Head of caudate nucleus (tissue), 42 donors: ENCODE results near the gene ENO1.
A peak's percentile ranks its signal among the peaks of the same experiment; 100 is the strongest.
"Not testable (repeated sequence)": the region's sequence is repeated elsewhere in the genome, so short reads cannot be mapped to it uniquely, and the experiment has no call there.

ENCODE experiments used
- DNase-seq, 42 donors: peaks; one replicate each; pipeline versions ENCODE4 v3.0.0 to v3.0.0-alpha.2; 2020 to 2021; ENCODE audit warnings: mixed read lengths in 7 of 42
- intact Hi-C: fragments of 100-400 bp; cut with DNase I; formaldehyde crosslinking; loops from one replicate; pipeline ENCODE4 v1.15.0; 2022

The ENO1 gene

GRCh38 chr1:8858888-8859706 is 19.4 kb downstream of the ENO1 start:
- intact Hi-C loops: no loop called here
- peak in 34 of 42 donors; percentile 34 to 85 (median 61) for DNase-seq

- DNase-seq: no peak
- intact Hi-C loops: no loop called here
These were observed 20.3 kb downstream of the ENO1 start for GRCh38 chr1:8858112-8858668.

DNA sequence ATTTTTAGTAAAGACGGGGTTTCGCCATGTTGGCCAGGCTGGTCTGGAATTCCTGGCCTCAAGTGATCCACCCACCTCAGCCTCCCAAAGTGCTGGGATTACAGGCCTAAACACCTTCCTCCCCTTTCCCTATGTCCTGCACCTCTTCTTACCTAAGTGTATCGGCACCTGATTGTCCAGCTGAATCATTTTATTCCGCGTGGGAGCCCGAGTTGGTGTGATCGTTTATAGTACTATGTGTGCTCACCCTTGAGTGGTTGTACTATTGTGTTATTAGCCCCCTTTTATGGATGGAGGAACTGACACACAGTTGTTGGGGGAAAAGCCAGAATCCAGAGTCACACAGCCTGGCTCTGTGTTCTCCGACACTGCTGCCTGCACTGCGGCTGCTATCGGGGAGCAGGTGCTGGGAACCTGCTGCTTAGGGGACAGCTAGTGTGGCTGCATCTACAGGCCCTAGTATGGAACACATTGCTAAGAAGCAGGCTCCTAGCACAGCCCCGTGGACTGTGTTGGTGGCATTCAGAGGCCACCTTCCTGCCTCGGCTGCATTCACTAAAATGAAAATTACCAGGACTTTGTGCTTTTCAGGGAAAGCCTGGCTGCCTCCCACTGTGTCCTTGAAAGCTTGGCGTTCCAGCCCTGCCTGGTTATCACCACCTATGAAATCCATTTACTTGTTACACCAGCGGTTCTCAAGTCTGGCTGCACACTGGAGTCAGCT is 21.6 kb downstream of the ENO1 start:
- no peak for DNase-seq
- intact Hi-C loops: no loop called here

DNA sequence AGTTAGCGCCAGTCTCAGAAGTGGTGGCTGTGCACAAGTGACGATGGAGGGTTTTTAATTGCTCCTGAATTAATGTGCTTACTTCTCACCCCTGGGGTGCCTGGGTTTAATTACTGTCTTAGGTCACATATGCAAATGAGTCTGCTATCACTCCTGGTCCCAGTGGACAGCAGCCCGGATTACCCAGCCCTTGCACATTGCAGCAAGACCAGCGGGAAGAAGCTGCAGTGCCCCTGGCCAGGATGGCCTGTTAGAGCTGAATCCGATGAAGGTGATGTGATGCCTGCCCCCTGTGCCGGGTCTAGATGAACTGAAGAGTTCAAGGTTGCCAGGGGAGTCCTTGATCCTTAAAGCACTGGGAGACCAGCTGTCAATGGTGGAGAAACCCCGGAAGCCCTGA is 24.2 kb downstream of the ENO1 start:
- intact Hi-C loops: no loop called here
- no peak for DNase-seq

DNA sequence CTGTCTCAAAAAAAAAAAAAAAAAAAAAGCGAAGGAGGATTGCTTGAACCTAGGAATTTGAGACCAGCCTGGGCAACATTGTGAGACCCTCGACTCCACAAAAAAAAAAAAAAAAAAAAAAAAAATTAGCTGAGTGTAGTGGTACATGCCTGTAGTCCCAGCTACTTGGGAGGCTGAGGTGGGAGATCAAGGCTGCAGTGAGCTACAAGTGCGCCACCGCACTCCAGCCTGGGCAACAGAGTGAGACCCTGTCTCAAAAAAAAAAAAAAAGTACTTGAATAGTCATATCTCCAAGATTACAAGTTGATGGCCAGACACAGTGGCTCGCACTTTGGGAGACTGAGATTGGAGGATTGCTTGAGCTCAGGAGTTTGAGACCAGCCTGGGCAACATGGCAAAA is 27.4 kb downstream of the ENO1 start:
- intact Hi-C loops: no loop called here
- DNase-seq: no peak

GRCh38 chr1:8848663-8849386 is 29.7 kb downstream of the ENO1 start:
- DNase-seq: peak; percentile 80 to 97 (median 90)
- intact Hi-C loops: no loop called here

DNA sequence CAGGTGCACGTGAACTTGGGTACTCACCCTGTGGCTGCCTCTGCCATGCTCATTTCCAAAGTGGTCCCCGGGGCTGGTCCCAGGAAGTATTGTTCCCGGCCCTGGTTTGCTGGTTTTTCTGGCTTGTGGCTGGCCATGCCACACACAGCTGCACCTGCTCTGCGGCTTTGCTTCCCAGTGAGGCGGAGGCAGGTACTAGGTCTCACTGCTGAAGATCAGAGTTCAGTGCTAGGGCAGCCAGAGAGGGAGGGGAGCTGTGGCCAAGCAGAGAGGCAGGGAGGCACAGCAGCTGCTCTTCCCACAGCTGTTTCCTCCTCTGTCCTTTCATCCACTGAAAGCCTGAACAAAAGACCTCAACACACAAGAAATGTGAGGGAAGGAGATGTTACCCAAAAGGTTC is 30.5 kb downstream of the ENO1 start:
- no peak for DNase-seq
- intact Hi-C loops: no loop called here

DNA sequence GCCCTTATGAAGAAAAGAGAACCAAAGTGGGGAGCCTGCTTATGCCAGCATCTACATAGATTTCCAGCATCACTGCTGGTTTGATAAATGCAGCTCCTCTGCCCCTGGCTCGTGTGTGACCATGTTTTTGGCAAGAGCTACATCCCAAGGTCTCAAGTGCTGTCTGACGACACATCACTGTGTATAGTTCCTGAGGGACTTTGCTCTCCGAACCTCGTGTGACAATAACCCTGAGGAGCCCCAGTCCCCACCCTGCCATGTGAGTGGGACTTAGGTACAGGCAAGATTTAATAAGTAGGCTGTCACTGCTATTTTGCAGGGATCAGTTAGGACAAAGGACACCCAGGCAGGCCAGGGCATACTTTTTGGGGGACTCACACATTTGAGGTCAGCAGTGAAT is 32.2 kb downstream of the ENO1 start:
- no peak for DNase-seq
- intact Hi-C loops: no loop called here

GRCh38 chr1:8845104-8846097 is 33.1 kb downstream of the ENO1 start:
- no peak for DNase-seq
- intact Hi-C loops: no loop called here

- no peak for DNase-seq
- intact Hi-C loops: no loop called here
These were observed 33.9 kb downstream of the ENO1 start for GRCh38 chr1:8844501-8845006.

GRCh38 chr1:8841395-8841794 is 37.1 kb downstream of the ENO1 start:
- intact Hi-C loops: no loop called here
- DNase-seq: no peak

DNA sequence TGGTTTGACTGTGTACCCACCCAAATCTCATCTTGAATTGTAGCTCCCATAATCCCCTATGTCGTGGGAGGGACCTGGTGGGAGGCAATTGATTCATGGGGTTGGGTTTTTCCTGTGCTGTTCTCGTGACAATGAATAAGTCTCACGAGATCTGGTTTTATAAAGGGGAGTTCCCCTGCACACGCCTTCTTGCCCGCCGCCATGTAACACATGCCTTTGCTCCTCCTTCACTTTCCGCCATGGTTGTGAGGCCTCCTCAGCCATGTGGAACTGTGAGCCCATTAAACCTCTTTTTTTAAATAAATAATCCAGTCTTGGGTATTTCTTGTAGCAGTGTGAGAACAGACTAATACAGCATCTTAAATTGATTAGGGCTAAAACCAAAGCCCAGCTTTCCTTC is 38.5 kb downstream of the ENO1 start:
- intact Hi-C loops: no loop called here
- DNase-seq: no peak

GRCh38 chr1:8835941-8836643 is 42.4 kb downstream of the ENO1 start:
- peak in 3 of 42 donors; percentile 16 to 54 (median 32) for DNase-seq
- intact Hi-C loops: no loop called here

- DNase-seq: peak in 3 of 42 donors; percentile 9 to 18 (median 15)
- intact Hi-C loops: no loop called here
These were observed 47.1 kb downstream of the ENO1 start for GRCh38 chr1:8831340-8831739.

DNA sequence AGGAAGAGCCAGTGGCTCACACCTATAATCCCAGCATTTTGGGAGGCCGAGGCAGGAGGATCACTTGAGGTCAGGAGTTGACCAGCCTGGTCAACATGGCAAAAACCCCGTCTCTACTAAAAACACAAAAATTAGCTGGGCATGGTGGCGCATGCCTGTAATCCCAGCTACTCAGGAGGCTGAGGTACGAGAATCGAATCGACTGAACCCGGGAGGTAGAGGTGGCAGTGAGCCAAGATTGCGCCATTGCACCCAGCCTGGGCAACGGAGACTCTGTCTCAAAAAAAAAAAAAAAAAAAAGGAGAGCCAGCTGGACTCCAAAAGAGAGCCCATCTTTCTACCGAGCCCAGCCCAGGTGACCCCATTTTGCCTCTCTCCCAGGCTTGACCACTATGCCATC is 47.8 kb downstream of the ENO1 start:
- intact Hi-C loops: not testable (repeated sequence)
- DNase-seq: peak in 4 of 42 donors; percentile 4 to 28 (median 20)

- peak in 3 of 42 donors; percentile 1 to 35 (median 18) for DNase-seq
- intact Hi-C loops: no loop called here
These were observed 52.5 kb downstream of the ENO1 start for GRCh38 chr1:8825985-8826481.

DNA sequence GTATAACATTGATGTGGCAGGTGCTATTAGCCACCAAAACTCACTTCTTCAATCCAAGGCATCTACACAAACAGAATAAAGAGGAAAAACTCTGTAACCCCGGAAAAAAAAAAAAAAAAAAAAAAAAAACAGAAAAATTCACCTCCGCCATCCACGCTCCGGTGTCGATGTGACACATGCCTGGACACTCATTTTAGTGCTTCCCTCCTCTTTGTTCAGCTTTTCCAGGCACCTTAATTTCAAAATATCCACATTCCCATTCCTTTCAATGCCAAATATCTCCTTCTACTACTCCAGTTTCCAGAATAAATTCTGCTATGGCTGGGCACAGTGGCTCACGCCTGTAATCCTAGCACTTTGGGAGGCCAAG is 55.2 kb downstream of the ENO1 start:
- DNase-seq: peak in 2 of 42 donors; percentile 1 to 2
- intact Hi-C loops: no loop called here
